Liver (tissue), 9 donors: ENCODE data around the gene GUCA1C. TPM values are rescaled to one million over a fixed set of nuclear protein-coding genes. Genes with fewer than 3 reads are reported as not detected.

Experiments
- DNase-seq: peaks from one replicate; pipeline ENCODE4 v3.0.0-alpha.2; 2017; ENCODE audit warnings: low spot score
- H3K27ac ChIP-seq, 2 donors: one replicate each; pipeline ENCODE4 v1.7.0; 2013; ENCODE audit warnings: inconsistent platforms in 2 of 2, low read length in 2 of 2, control low read depth in 1 of 2, low read depth in 1 of 2, mild to moderate bottlenecking in 1 of 2
- H3K27me3 ChIP-seq, 4 donors: one replicate each; pipeline versions ENCODE4 v1.6.1 to v1.7.0; 2013; ENCODE audit warnings: low read length in 3 of 4, inconsistent platforms in 1 of 4, mild to moderate bottlenecking in 1 of 4, moderate library complexity in 1 of 4; ENCODE audit not compliant: control insufficient read depth in 4 of 4, insufficient read depth in 4 of 4
- H3K36me3 ChIP-seq, 4 donors: one replicate each; pipeline versions ENCODE4 v1.6.1 to v1.7.0; 2013; ENCODE audit warnings: low read length in 3 of 4, mild to moderate bottlenecking in 3 of 4, low read depth in 1 of 4, moderate library complexity in 1 of 4; ENCODE audit not compliant: control insufficient read depth in 4 of 4, insufficient read depth in 3 of 4
- H3K4me1 ChIP-seq, 4 donors: one replicate each; pipeline versions ENCODE4 v1.6.1 to v1.7.0; 2013; ENCODE audit warnings: low read length in 3 of 4, mild to moderate bottlenecking in 3 of 4, moderate library complexity in 1 of 4; ENCODE audit not compliant: control insufficient read depth in 4 of 4, insufficient read depth in 4 of 4
- H3K4me3 ChIP-seq, 3 donors: one replicate each; pipeline versions ENCODE4 v1.6.1 to v1.7.0; 2013; ENCODE audit warnings: low read length in 3 of 3, control low read depth in 1 of 3, low read depth in 1 of 3, mild to moderate bottlenecking in 1 of 3
- H3K9ac ChIP-seq, 2 donors: one replicate each; pipeline ENCODE4 v1.7.0; 2013; ENCODE audit warnings: low read length in 2 of 2, mild to moderate bottlenecking in 2 of 2, moderate library complexity in 2 of 2, control low read depth in 1 of 2, low read depth in 1 of 2
- H3K9me3 ChIP-seq, 4 donors: one replicate each; pipeline versions ENCODE4 v1.6.1 to v1.7.0; 2013; ENCODE audit warnings: low read length in 3 of 4; ENCODE audit not compliant: control insufficient read depth in 4 of 4
- EGR1 ChIP-seq, 2 donors: IDR thresholded peaks; 2 replicates each; pipeline ENCODE4 v1.6.1; 2016 to 2018; ENCODE audit warnings: antibody characterized with exemption in 2 of 2, low read depth in 2 of 2
- FOXA1 ChIP-seq: IDR thresholded peaks from 2 replicates; pipeline ENCODE4 v1.6.1; 2016; ENCODE audit warnings: antibody characterized with exemption
- FOXA2 ChIP-seq: IDR thresholded peaks from 2 replicates; pipeline ENCODE4 v1.6.1; 2016; ENCODE audit warnings: antibody characterized with exemption
- HNF4A ChIP-seq, 2 donors: conservative IDR thresholded peaks; 2 replicates each; pipeline ENCODE4 v1.6.1; 2016; ENCODE audit warnings: antibody characterized with exemption in 2 of 2, mild to moderate bottlenecking in 2 of 2
- HNF4G ChIP-seq: IDR thresholded peaks from 2 replicates; pipeline ENCODE4 v1.6.1; 2016; ENCODE audit warnings: antibody characterized with exemption
- JUND ChIP-seq, 2 donors: IDR thresholded peaks; 2 replicates each; pipeline ENCODE4 v1.6.1; 2016; ENCODE audit warnings: antibody characterized with exemption in 2 of 2
- NR2F2 ChIP-seq: IDR thresholded peaks from 2 replicates; pipeline ENCODE4 v1.6.1; 2016; ENCODE audit warnings: antibody characterized with exemption
- RAD21 ChIP-seq, 2 donors: IDR thresholded peaks; 2 replicates each; pipeline ENCODE4 v1.6.1; 2016; ENCODE audit warnings: antibody characterized with exemption in 2 of 2, mild to moderate bottlenecking in 2 of 2
- RXRA ChIP-seq, 2 donors: IDR thresholded peaks; 2 replicates each; pipeline ENCODE4 v1.6.1; 2017 to 2018; ENCODE audit warnings: antibody characterized with exemption in 2 of 2, mild to moderate bottlenecking in 1 of 2
- SP1 ChIP-seq: IDR thresholded peaks from 2 replicates; pipeline ENCODE4 v1.6.1; 2018; ENCODE audit warnings: antibody characterized with exemption, mild to moderate bottlenecking
- TAF1 ChIP-seq: conservative IDR thresholded peaks from 2 replicates; pipeline ENCODE4 v1.6.1; 2016; ENCODE audit warnings: antibody characterized with exemption, mild to moderate bottlenecking
- YY1 ChIP-seq: IDR thresholded peaks from 2 replicates; pipeline ENCODE4 v1.6.1; 2016; ENCODE audit warnings: antibody characterized with exemption, mild to moderate bottlenecking
- ZBTB33 ChIP-seq: IDR thresholded peaks from 2 replicates; pipeline ENCODE4 v1.6.1; 2016; ENCODE audit warnings: antibody characterized with exemption
- WGBS: extraction: QIAGEN DNeasy Blood & Tissue Kit; methylation state at CpG from one replicate; pipeline ENCODE4 v1.1.7; 2013; 5-methylcytosine and 5-hydroxymethylcytosine counted together
- polyA plus RNA-seq, 2 donors: library from polyadenylated mRNA; stranded (reverse) in 1 of 2; unstranded in 1 of 2; fragments of 200-250 nt in 1 of 2; fragments of >200 nt in 1 of 2; fragmentation: Nextera tagmentation in 1 of 2; extraction: Ambion mirVana in 1 of 2; gene quantifications; one replicate each; pipeline versions ENCODE4 v1.2.1 to v1.2.3, GENCODE V29; 2013 to 2015
- total RNA-seq, 2 donors: library from RNA; depleted of rRNA; stranded (reverse); fragments of >200 nt; gene quantifications; one replicate each; pipeline ENCODE4 v1.2.3, GENCODE V29; 2014
- TF ChIP-seq, protein P1 (sequence below): IDR thresholded peaks from 2 replicates; pipeline ENCODE4 v1.6.1; 2016; ENCODE audit warnings: antibody characterized with exemption, mild to moderate bottlenecking
- TF ChIP-seq, protein P2 (sequence below): IDR thresholded peaks from 2 replicates; pipeline ENCODE4 v1.6.1; 2016; ENCODE audit warnings: antibody characterized with exemption
- TF ChIP-seq, protein P3 (sequence below): fragments of 150-350 bp; IDR thresholded peaks from 2 replicates; pipeline ENCODE4 v1.5.1; 2017; ENCODE audit warnings: improper control_type of control experiment, low read depth, low read length; ENCODE audit not compliant: missing input control
- TF ChIP-seq, protein P4 (sequence below): IDR thresholded peaks from 2 replicates; pipeline ENCODE4 v1.6.1; 2016; ENCODE audit warnings: antibody characterized with exemption
- donor health status: healthy.
- donor health status: healthy.
- donor health status: healthy.
- donor health status: healthy.
- donor health status: healthy.

Gene GUCA1C
- total and polyA plus RNA-seq, 4 donors = not detected

DNA sequence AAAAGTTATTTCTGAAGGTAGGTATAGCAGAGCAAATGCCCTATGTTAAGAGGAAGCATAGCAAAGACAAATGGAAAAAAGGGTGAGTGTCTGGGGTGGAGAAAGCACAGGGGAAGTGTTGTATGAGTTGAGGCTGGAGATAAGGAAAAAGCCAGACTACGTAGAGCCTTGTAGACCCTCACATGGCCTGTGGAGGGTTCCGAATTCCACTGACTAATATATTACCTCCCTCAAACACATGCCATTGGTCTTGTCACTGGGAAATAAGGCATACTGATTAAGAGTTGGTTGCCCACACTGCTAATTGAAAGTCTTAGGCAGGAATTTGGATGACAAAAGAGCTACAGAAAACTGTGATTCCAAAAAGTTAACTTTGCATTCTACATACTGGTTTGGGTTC lies 65.9 kb downstream of the GUCA1C start (continued):
- TF ChIP-seq, protein P1, sequence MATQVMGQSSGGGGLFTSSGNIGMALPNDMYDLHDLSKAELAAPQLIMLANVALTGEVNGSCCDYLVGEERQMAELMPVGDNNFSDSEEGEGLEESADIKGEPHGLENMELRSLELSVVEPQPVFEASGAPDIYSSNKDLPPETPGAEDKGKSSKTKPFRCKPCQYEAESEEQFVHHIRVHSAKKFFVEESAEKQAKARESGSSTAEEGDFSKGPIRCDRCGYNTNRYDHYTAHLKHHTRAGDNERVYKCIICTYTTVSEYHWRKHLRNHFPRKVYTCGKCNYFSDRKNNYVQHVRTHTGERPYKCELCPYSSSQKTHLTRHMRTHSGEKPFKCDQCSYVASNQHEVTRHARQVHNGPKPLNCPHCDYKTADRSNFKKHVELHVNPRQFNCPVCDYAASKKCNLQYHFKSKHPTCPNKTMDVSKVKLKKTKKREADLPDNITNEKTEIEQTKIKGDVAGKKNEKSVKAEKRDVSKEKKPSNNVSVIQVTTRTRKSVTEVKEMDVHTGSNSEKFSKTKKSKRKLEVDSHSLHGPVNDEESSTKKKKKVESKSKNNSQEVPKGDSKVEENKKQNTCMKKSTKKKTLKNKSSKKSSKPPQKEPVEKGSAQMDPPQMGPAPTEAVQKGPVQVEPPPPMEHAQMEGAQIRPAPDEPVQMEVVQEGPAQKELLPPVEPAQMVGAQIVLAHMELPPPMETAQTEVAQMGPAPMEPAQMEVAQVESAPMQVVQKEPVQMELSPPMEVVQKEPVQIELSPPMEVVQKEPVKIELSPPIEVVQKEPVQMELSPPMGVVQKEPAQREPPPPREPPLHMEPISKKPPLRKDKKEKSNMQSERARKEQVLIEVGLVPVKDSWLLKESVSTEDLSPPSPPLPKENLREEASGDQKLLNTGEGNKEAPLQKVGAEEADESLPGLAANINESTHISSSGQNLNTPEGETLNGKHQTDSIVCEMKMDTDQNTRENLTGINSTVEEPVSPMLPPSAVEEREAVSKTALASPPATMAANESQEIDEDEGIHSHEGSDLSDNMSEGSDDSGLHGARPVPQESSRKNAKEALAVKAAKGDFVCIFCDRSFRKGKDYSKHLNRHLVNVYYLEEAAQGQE = no peak
- TF ChIP-seq JUND (IDR thresholded peaks at IDR 0.05) (no peak), TAF1 (no peak)

DNA sequence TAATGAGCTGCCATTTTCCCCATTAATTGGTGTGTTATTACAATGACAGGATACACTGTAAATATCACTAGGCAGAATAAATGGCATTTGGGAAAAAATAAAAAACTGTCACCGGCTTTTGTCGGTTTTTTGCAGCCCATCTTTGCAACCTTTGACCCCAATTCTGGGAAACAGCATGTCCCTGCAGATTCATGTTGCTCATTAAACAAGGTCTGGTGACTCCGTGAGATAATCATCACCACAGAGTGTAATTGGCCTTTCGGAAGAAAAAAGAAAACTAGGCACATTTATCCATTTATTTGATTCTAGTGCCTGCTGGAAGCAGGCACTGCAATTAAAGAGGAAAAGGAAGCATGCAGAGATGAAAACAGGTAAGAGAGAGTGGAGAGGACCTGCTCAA lies 66.6 kb downstream of the GUCA1C start:
- H3K4me3 ChIP-seq = no peak overlapping the region
- no peak overlapping the region for H3K27ac ChIP-seq
- no peaks in the 10 kb centered on the region for H3K9me3 ChIP-seq
- no peaks in the 10 kb centered on the region for H3K27me3 ChIP-seq
- WGBS = 36% methylated on average over 4 of the region's 4 CpGs
- TF ChIP-seq YY1 = no peak
- TF ChIP-seq RXRA (IDR thresholded peaks at IDR 0.05) = no peak
- no peak for TF ChIP-seq FOXA2
- TF ChIP-seq, protein P2, sequence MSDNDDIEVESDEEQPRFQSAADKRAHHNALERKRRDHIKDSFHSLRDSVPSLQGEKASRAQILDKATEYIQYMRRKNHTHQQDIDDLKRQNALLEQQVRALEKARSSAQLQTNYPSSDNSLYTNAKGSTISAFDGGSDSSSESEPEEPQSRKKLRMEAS = no peak
- no peak for TF ChIP-seq JUND (IDR thresholded peaks at IDR 0.05)
- TF ChIP-seq HNF4A (conservative IDR thresholded peaks at IDR 0.05) = no peak
- DNase-seq = no peak
- no peak overlapping the region for H3K9ac ChIP-seq
- H3K4me1 ChIP-seq = no peaks in the 10 kb centered on the region
- H3K36me3 ChIP-seq = no peaks in the 10 kb centered on the region

DNA sequence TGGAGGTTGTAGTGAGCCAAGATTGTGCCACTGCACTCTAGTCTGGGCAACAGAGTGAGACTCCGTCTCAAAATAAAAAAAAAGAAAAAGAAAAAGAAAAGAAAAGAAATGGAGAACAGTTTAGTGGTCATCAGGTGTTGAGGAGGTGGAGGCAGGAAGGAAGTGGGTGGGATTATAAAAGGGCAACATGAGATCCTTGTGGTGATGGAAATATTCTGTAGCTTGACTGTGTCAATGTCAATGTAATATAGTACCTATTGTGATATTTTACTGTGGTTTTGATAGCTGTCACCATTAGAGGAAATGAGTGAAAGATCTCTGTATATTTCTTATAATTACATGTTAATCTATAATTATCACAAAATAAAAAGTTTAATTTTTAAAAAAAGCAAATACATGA lies 70.3 kb downstream of the GUCA1C start:
- TF ChIP-seq YY1 (no peak), HNF4A (conservative IDR thresholded peaks at IDR 0.05) (no peak), TAF1 (no peak), JUND (IDR thresholded peaks at IDR 0.05) (no peak), SP1 (no peak)
- Histone ChIP-seq H3K9me3 (no peaks in the 10 kb centered on the region), H3K4me1 (no peaks in the 10 kb centered on the region), H3K36me3 (no peaks in the 10 kb centered on the region), H3K9ac (no peak overlapping the region), H3K4me3 (no peak overlapping the region), H3K27me3 (no peaks in the 10 kb centered on the region), H3K27ac (no peak overlapping the region)
- WGBS = 5% methylated on average over 1 of the region's 1 CpG
- DNase-seq = no peak

GRCh38 chr3:108882762-108883161 lies 70.9 kb downstream of the GUCA1C start:
- Histone ChIP-seq H3K4me3 (no peak overlapping the region), H3K4me1 (no peaks in the 10 kb centered on the region), H3K36me3 (no peaks in the 10 kb centered on the region), H3K27me3 (no peaks in the 10 kb centered on the region), H3K27ac (no peak overlapping the region), H3K9ac (no peak overlapping the region), H3K9me3 (no peaks in the 10 kb centered on the region)
- TF ChIP-seq RAD21 (IDR thresholded peaks at IDR 0.05) = no peak
- TF ChIP-seq EGR1 (IDR thresholded peaks at IDR 0.05; ENCODE audit: low read depth in 2 of 2) = no peak
- TF ChIP-seq, protein P3, sequence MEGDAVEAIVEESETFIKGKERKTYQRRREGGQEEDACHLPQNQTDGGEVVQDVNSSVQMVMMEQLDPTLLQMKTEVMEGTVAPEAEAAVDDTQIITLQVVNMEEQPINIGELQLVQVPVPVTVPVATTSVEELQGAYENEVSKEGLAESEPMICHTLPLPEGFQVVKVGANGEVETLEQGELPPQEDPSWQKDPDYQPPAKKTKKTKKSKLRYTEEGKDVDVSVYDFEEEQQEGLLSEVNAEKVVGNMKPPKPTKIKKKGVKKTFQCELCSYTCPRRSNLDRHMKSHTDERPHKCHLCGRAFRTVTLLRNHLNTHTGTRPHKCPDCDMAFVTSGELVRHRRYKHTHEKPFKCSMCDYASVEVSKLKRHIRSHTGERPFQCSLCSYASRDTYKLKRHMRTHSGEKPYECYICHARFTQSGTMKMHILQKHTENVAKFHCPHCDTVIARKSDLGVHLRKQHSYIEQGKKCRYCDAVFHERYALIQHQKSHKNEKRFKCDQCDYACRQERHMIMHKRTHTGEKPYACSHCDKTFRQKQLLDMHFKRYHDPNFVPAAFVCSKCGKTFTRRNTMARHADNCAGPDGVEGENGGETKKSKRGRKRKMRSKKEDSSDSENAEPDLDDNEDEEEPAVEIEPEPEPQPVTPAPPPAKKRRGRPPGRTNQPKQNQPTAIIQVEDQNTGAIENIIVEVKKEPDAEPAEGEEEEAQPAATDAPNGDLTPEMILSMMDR = no peak
- TF ChIP-seq, protein P4, sequence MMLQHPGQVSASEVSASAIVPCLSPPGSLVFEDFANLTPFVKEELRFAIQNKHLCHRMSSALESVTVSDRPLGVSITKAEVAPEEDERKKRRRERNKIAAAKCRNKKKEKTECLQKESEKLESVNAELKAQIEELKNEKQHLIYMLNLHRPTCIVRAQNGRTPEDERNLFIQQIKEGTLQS = no peak
- TF ChIP-seq RXRA (IDR thresholded peaks at IDR 0.05) = no peak
- TF ChIP-seq SP1 = no peak
- no peak for TF ChIP-seq ZBTB33
- no peak for TF ChIP-seq FOXA1
- no peak for TF ChIP-seq NR2F2
- TF ChIP-seq FOXA2 = no peak
- TF ChIP-seq HNF4G = no peak
- TF ChIP-seq YY1 = no peak
- no peak for TF ChIP-seq TAF1
- no peak for DNase-seq
